Glomerular endothelial cell (primary cell): ENCODE measurements around the gene UGT2A2. TPM values are rescaled to one million over a fixed set of nuclear protein-coding genes. Genes with fewer than 3 reads are reported as not detected.

Experiments used
- DNase-seq: peaks from one replicate; pipeline ENCODE4 v3.0.0-alpha.2; 2011; ENCODE audit warnings: low read depth, low spot score; ENCODE audit errors: extremely low read depth
- total RNA-seq: library from RNA; depleted of rRNA; stranded (reverse); fragments of >200 nt; gene quantifications from 2 replicates; pipeline ENCODE4 v1.2.3, GENCODE V29; 2015

The UGT2A2 gene
- total RNA-seq, 1 donor from 2014 or later: not detected

GRCh38 chr4:69577245-69577644, 62.2 kb downstream of the UGT2A2 start:
- no peak for DNase-seq

DNA sequence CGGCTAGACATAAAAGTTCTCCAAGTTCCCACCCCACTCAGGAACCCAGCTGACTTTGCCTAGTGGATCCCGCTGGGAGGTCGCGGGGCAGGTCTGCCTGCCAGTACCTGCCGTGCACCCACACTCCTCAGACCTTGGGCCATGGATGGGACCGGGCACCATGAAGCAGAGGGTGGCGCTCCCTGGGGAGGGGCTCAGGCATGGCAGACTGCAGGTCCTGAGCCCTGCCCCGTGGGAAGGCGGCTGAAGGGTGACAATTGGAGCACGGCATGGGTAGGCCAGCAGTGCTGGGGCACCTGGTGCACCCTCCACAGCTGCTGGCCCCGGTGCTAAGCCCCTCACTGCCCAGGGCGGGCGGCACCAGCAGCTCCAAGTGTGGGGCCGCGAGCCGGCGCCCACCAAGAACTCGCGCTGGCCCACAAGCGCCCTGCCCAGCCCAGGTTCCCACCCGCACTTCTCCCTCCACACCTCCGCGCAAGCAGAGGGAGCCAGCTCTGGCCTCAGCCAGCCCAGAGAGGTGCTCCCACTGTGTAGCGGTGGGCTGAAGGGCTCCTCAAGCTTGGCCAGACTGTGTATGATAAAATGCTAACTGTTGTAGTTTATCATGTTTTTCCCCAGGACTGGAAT, 63.1 kb downstream of the UGT2A2 start:
- no peak for DNase-seq

GRCh38 chr4:69568787-69569186, 70.7 kb downstream of the UGT2A2 start:
- DNase-seq: no peak

GRCh38 chr4:69563424-69563823, 76.0 kb downstream of the UGT2A2 start:
- DNase-seq: no peak

GRCh38 chr4:69549651-69550050, 89.8 kb downstream of the UGT2A2 start:
- DNase-seq: no peak

- DNase-seq: no peak
Observed at GRCh38 chr4:69546134-69546765, 93.2 kb downstream of the UGT2A2 start.

Other genes starting within 250 kb of the UGT2A2 start
- gene UGT2B4, start 143.7 kb downstream of the UGT2A2 start, total RNA-seq: not detected in 2 replicates
- not detected in 2 replicates for gene UGT2A1, start 13.6 kb upstream of the UGT2A2 start, total RNA-seq
- gene SULT1B1, start 121.0 kb upstream of the UGT2A2 start, total RNA-seq: 0.24 and 1.1 TPM in 2 replicates
- gene SULT1E1, start 220.5 kb upstream of the UGT2A2 start, total RNA-seq: not detected in 2 replicates